ENCODE measurements around the gene SEMA4C. TPM values are rescaled to one million over a fixed set of nuclear protein-coding genes. Genes with fewer than 3 reads are reported as not detected.

SEMA4C gene
- polyA plus RNA-seq, 2 of the 4 experiments (the other 2 are of a cell fraction) = 11.0 to 14.4 TPM

GRCh38 chr2:96884299-96885094 is 14.6 kb upstream of the SEMA4C start:
- no peak for TF ChIP-seq KDM5A (IDR thresholded peaks at IDR 0.05)
- TF ChIP-seq TFCP2L1 (CRISPR knock-in tag; IDR thresholded peaks at IDR 0.05) = no peak
- TF ChIP-seq BCL3 (IDR thresholded peaks at IDR 0.05) = no peak
- TF ChIP-seq NFE2L2 (conservative IDR thresholded peaks at IDR 0.05; ENCODE audit: low read length) = no peak
- TF ChIP-seq MAZ (IDR thresholded peaks at IDR 0.05; ENCODE audit: borderline replicate concordance, low read depth, low read length) = no peak
- TF ChIP-seq HES2 (IDR thresholded peaks at IDR 0.05) = no peak
- no peak for TF ChIP-seq NPAS2 (CRISPR knock-in tag; IDR thresholded peaks at IDR 0.05; ENCODE audit: borderline replicate concordance)

GRCh38 chr2:96883306-96883705 is 13.4 kb upstream of the SEMA4C start:
- Histone ChIP-seq H3K9me3 (no peaks in the 10 kb centered on the region), H3K27ac (no peak overlapping the region), H3K4me3 (no peak overlapping the region), H3K4me2 (no peak overlapping the region), H3K4me1 (no peaks in the 10 kb centered on the region)
- TF ChIP-seq REST (IDR thresholded peaks at IDR 0.05) = no peak
- TF ChIP-seq GATA3 (IDR thresholded peaks at IDR 0.05; ENCODE audit: borderline replicate concordance) = no peak
- TF ChIP-seq NR3C1 (IDR thresholded peaks at IDR 0.05) = no peak
- no peak for TF ChIP-seq EHMT2 (IDR thresholded peaks at IDR 0.05; ENCODE audit: low read depth)
- 81% methylated on average over 8 of the region's 9 CpGs for WGBS (ENCODE audit: missing lambda C conversion rate)
- ChIA-PET POLR2A (no interaction called here), CTCF (interaction anchor here (1.4 to 1.7 kb wide), 2 partner anchors 15 to 78 kb away, joined by 3 to 5 read pairs; no protein-coding TSS in a partner anchor)
- DNase-seq (ENCODE audit: low read depth in 1 of 2, low spot score in 1 of 2) (no peak), FAIRE-seq (no peak), ATAC-seq (no peak)

More at GRCh38 chr2:96884299-96885094, 14.6 kb upstream of the SEMA4C start:
- no peak overlapping the region for H3K27ac ChIP-seq
- ChIA-PET CTCF (interaction anchor here (0.9 to 2.9 kb wide), 6 partner anchors 16 to 77 kb away, joined by 3 to 12 read pairs (median 4); partner anchors contain the start of genes ANKRD39 and SEMA4C), POLR2A (interaction anchor here (0.8 kb wide), 1 partner anchor 15 kb away, joined by 3 read pairs; no protein-coding TSS in a partner anchor)
- no peak overlapping the region for H3K4me2 ChIP-seq
- no peaks in the 10 kb centered on the region for H3K4me1 ChIP-seq
- WGBS (ENCODE audit: missing lambda C conversion rate) = 75% methylated on average over 17 of the region's 19 CpGs
- FAIRE-seq (no peak), ATAC-seq (no peak), DNase-seq (ENCODE audit: low read depth in 1 of 2, low spot score in 1 of 2) (no peak)
- no peaks in the 10 kb centered on the region for H3K9me3 ChIP-seq
- H3K4me3 ChIP-seq = no peak overlapping the region

- ChIA-PET POLR2A (no interaction called here), CTCF (interaction anchor here (1.2 to 1.7 kb wide), 3 partner anchors 8 to 14 kb away, joined by 3 to 5 read pairs (median 5); no protein-coding TSS in a partner anchor)
- no peak for DNase-seq (ENCODE audit: low read depth in 1 of 2, low spot score in 1 of 2)
- Histone ChIP-seq H3K4me2 (no peak overlapping the region), H3K4me3 (no peak overlapping the region), H3K4me1 (no peaks in the 10 kb centered on the region), H3K27ac (no peak overlapping the region), H3K9me3 (no peaks in the 10 kb centered on the region)
- no peak for ATAC-seq
- TF ChIP-seq RARB (CRISPR knock-in tag; IDR thresholded peaks at IDR 0.05) = no peak
- TF ChIP-seq KDM1A (IDR thresholded peaks at IDR 0.05; ENCODE audit: low read depth) = no peak
- TF ChIP-seq CTCF (IDR thresholded peaks at IDR 0.05) = no peak
- no peak for TF ChIP-seq ATOH8 (CRISPR knock-in tag; IDR thresholded peaks at IDR 0.05; ENCODE audit: low read depth)
- no peak for TF ChIP-seq BCL3 (IDR thresholded peaks at IDR 0.05)
- TF ChIP-seq JUN (IDR thresholded peaks at IDR 0.05) = no peak
- TF ChIP-seq MAZ (IDR thresholded peaks at IDR 0.05; ENCODE audit: borderline replicate concordance, low read depth, low read length) = no peak
- FAIRE-seq = no peak
- WGBS (ENCODE audit: missing lambda C conversion rate) = 87% methylated on average over 7 of the region's 8 CpGs
Measured at GRCh38 chr2:96882906-96883305, 13.0 kb upstream of the SEMA4C start.
